GM13977 (cell line): ENCODE measurements around the gene FKBP3.
"Not testable (repeated sequence)": the region's sequence is repeated elsewhere in the genome, so short reads cannot be mapped to it uniquely, and the experiment has no call there.

Source experiments
- DNase-seq: peaks from one replicate; pipeline ENCODE4 v3.0.0; 2012; ENCODE audit warnings: low spot score
- in situ Hi-C: fragments of 300-500 bp; cut with MboI; formaldehyde crosslinking; loops from one replicate; pipeline ENCODE4 v1.12.0; 2022; ENCODE audit warnings: low sequenced_read_pairs, low pct_unique_long_range_greater_than_20kb, mixed read lengths, inconsistent platforms; ENCODE audit not compliant: unreplicated experiment
- TF ChIP-seq, protein P1 (sequence below): IDR thresholded peaks from 2 replicates; pipeline ENCODE4 v1.5.1; 2012; ENCODE audit warnings: mild to moderate bottlenecking, control low read depth; ENCODE audit not compliant: insufficient read depth; ENCODE audit errors: extremely low read depth, missing control alignments

FKBP3 gene

DNA sequence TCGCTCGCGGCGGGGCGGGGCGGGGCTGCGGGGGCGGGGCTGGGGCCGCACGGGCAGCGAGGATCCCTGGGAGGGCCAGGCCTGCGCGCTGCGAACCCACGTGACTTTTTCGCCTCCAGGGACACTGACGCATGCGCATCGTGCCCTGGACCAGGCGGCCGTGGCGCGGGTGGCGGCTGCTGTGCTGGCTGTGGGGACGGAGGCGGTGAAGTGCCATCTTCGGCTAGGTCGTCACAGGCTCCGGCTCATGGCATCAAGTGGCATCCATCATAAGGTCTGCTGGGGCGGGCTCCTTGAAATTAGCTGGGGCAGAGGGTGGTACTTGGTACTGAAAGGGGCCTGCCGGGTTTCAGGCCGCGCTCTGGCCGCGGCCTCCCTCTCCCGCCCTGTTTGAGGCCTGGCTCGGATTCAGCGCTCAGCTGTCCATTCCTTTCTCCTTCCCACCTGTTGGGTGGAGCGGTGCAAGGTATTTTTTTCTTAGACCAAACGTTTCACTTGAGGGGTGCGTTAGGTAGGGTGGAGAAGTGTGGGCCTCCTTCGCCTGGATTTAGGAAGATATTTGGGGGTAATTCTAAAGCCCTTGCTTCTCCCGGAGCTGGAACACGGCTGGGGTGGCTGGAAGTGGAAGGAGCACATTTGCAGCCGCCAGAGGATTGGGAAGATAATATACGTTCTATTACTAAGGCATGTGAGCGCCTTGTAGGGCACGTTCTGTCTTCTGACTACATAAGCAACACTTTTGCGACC is 50.1 kb downstream of the FKBP3 start, which contains the start of gene PRPF39:
PRPF39 (plus strand) TSS at position 141 of the 747 bp plus-strand sequence. CDS start 11,124 bp downstream, outside the sequence.
- in situ Hi-C loops: no loop called here
- peak; percentile 98 for DNase-seq
- TF ChIP-seq, protein P1, sequence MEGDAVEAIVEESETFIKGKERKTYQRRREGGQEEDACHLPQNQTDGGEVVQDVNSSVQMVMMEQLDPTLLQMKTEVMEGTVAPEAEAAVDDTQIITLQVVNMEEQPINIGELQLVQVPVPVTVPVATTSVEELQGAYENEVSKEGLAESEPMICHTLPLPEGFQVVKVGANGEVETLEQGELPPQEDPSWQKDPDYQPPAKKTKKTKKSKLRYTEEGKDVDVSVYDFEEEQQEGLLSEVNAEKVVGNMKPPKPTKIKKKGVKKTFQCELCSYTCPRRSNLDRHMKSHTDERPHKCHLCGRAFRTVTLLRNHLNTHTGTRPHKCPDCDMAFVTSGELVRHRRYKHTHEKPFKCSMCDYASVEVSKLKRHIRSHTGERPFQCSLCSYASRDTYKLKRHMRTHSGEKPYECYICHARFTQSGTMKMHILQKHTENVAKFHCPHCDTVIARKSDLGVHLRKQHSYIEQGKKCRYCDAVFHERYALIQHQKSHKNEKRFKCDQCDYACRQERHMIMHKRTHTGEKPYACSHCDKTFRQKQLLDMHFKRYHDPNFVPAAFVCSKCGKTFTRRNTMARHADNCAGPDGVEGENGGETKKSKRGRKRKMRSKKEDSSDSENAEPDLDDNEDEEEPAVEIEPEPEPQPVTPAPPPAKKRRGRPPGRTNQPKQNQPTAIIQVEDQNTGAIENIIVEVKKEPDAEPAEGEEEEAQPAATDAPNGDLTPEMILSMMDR: no peak

DNA sequence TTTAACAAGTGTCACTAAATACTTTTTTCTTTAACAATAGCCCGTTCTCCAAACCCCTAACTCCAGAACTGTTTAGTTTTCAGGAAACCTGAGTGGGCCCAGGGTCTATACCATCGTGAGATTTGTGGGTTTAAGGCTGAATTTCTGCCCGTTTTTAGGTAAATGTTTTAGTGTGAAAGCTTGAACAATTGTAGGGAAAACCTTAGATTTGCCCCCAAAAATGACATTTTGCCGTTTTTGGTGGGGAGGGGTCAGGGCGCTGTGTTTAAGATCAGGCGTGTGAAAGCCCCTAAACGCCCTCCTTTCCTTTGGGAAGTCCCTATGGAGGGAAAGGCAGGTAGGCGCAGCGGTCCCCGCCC is 50.7 kb downstream of the FKBP3 start:
- no peak for DNase-seq
- TF ChIP-seq, protein P1: no peak
- in situ Hi-C loops: no loop called here

DNA sequence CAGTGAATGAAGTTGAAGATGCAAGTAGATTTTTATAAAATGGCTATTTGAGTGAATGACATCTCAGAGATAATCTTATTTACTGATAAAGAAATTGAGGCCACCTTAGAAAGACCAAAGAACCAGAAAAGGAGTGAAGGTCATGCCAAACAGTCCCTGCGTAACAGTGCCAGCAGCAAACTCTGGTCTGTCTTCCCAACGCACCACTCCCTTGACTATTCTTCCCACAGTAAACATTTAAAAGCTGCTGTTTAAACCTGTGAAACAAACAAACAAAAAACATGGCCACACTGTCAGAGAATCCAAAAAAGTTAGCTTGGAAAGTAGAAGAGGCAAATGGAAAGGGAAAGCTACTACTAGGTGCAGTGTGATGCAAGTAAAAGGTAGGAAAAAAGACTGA is 51.9 kb downstream of the FKBP3 start:
- in situ Hi-C loops: no loop called here
- no peak for DNase-seq
- TF ChIP-seq, protein P1: no peak

DNA sequence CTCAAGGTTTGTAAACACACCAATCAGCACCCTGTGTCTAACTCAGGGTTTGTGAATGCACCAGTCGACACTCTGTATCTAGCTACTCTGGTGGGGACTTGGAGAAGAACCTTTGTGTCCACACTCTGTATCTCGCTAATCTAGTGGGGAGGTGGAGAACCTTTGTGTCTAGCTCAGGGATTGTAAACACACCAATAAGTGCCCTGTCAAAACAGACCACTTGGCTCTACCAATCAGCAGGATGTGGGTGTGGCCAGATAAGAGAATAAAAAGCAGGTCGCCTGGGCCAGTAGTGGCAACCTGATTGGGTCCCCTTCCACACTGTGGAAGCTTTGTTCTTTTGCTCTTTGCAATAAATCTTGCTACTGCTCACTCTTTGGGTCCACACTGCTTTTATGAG is 53.2 kb downstream of the FKBP3 start:
- DNase-seq, in situ Hi-C loops: not testable (repeated sequence)

DNA sequence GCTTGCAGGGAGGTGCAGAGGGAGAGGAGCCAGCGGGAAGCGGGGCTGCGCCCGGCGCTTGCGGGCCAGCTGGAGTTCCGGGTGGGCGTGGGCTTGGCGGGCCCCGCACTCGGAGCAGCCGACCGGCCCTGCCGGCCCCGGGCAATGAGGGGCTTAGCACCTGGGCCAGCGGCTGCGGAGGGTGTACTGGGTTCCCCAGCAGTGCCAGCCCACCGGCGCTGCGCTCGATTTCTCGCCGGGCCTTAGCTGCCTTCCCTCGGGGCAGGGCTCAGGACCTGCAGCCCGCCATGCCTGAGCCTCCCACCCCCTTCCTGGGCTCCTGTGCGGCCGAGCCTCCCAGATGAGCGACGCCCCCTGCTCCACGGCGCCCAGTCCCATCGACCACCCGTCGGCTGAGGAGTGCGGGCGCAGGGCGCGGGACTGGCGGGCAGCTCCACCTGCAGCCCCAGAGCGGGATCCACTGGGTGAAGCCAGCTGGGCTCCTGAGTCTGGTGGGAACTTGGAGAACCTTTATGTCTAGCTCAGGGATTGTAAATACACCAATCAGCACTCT is 53.8 kb downstream of the FKBP3 start:
- DNase-seq, in situ Hi-C loops: not testable (repeated sequence)

DNA sequence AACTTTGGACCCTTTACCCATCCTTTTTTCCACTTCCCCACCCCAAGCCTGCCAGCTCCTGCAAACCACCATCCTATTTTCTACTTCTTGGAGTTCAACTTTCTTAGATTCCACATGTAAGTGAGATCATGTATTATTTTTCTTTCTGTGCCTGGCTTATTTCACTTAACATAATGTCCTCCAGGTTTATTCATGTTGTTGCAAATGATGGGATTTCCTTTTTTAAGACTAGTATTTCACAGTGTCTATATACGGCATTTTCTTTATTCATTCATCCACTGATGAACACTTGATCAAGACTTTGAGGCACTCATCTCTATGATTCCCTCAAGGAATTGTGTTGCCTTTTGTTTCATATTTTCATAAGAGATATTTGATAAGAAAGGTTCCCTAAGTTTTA is 56.0 kb downstream of the FKBP3 start:
- TF ChIP-seq, protein P1: no peak
- in situ Hi-C loops: no loop called here
- no peak for DNase-seq

DNA sequence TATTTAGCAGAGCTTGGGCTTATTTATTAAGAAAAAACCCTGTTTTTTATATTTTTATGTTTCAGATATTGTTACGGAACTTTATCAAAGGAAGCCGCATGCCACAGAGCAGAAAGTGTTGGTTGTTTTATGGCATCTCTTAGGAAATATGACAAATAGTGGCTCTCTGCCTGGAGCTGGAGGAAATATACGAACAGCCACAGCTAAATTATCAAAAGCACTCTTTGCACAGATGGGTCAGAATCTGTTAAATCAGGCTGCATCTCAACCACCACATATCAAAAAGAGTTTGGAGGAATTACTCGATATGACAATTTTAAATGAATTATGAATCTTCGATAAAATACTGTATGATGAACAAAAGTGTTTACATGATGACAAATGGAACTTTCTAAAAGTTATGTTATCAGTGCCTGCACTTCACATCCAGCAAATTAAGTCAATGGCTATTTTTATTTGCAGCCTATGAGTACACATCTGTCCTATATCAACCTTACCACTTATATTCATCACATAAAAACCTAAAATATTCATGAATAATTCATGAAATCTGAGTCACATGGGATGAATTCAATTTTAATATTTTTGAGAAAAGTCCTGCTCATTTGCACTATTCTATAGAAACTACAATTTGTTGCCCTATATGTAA is 60.9 kb downstream of the FKBP3 start:
- in situ Hi-C loops: no loop called here
- TF ChIP-seq, protein P1: no peak

More for the DNA sequence above, 60.9 kb downstream of the FKBP3 start:
- DNase-seq: no peak
